ENCODE data around the gene PCBP3. TPM values are rescaled to one million over a fixed set of nuclear protein-coding genes. Genes with fewer than 3 reads are reported as not detected.

PCBP3 gene
- total and polyA plus RNA-seq, 2 of the 8 experiments (the other 6 are each of a cell fraction or from before 2014, with no cell fraction given) = 3.5 to 6.3 TPM

- TF ChIP-seq CTBP2 (IDR thresholded peaks at IDR 0.05; ENCODE audit: borderline replicate concordance, insufficient read depth, insufficient read length, low read length) (no peak), EZH2 (IDR thresholded peaks at IDR 0.05; ENCODE audit: low read depth, low read length, severe bottlenecking) (no peak), CHD2 (IDR thresholded peaks at IDR 0.05; ENCODE audit: low read length) (no peak), SP1 (IDR thresholded peaks at IDR 0.05; ENCODE audit: low read depth, low read length) (no peak), JUND (IDR thresholded peaks at IDR 0.05; ENCODE audit: low read length) (no peak), MAX (IDR thresholded peaks at IDR 0.05) (no peak), FOSL1 (IDR thresholded peaks at IDR 0.05; ENCODE audit: insufficient read depth, low read depth, low read length) (no peak), SIX5 (IDR thresholded peaks at IDR 0.05; ENCODE audit: low read depth, low read length) (no peak)
These were observed 184.5 kb downstream of the PCBP3 start (continued) for GRCh38 chr21:45827881-45828579.
